Measurements from ENCODE around the gene GABARAPL1.
"Not testable (repeated sequence)": the region's sequence is repeated elsewhere in the genome, so short reads cannot be mapped to it uniquely, and the experiment has no call there.

Gene GABARAPL1

GRCh38 chr12:10184261-10184843, 28.3 kb upstream of the GABARAPL1 start:
- no peak overlapping the region for H3K4me3 ChIP-seq (ENCODE audit: control insufficient read depth, low read depth, low read length)
- DNase-seq (ENCODE audit: low read depth), result peak; percentile 69
- no peak for TF ChIP-seq CTCF (conservative IDR thresholded peaks at IDR 0.05; ENCODE audit: control insufficient read depth, insufficient read depth, low read depth, low read length)

DNA sequence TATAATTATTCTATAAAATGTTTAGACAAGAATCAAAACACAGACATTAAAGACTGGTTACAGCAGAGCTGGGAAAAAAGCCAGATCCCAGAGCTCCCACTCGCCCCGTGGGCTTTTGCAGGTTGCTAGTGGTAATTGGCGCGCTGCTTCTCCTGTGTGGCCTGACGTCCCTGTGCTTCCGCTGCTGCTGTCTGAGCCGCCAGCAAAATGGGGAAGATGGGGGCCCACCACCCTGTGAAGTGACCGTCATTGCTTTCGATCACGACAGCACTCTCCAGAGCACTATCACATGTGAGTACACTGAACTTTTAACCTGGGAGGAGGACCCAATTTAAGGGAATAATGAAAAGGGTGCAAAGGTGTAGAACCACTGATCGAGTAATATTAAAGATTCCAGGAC, 26.4 kb upstream of the GABARAPL1 start:
- TF ChIP-seq CTCF (conservative IDR thresholded peaks at IDR 0.05; ENCODE audit: control insufficient read depth, insufficient read depth, low read depth, low read length), result no peak
- no peak overlapping the region for H3K4me3 ChIP-seq (ENCODE audit: control insufficient read depth, low read depth, low read length)
- DNase-seq (ENCODE audit: low read depth), result no peak

DNA sequence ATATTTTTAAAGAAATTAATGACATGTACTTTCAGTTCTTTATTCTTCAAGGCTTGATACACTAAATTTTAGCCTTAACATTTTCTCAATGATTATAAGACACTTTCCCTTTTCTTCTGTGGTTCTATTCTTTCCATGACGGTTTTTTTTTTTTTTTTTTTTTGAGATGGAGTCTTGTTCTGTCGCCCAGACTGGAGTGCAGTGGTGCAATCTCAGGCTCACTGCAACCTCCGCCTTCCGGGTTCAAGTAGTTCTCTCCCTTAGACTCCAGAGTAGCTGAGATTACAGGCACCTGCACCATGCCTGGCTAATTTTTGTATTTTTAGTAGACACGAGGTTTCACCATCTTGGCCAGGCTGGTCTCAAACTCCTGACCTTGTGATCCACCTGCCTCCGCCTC, 25.7 kb upstream of the GABARAPL1 start:
- DNase-seq (ENCODE audit: low read depth); H3K4me3 ChIP-seq (ENCODE audit: control insufficient read depth, low read depth, low read length): not testable (repeated sequence)

DNA sequence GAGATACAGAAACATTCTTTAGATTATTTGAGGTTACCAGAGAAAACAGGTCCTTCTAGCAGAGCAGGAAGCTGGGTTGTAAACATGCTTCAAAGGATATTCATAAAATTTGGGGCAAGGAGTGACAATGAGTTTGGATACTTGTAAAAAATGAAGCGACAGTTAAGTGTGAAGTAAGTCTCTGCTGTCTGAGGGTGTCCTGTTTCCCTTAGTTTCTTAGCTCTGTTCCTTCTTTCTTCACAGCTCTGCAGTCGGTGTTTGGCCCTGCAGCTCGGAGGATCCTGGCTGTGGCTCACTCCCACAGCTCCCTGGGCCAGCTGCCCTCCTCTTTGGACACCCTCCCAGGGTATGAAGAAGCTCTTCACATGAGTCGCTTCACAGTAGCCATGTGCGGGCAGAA, 23.0 kb upstream of the GABARAPL1 start:
- no peak for TF ChIP-seq CTCF (conservative IDR thresholded peaks at IDR 0.05; ENCODE audit: control insufficient read depth, insufficient read depth, low read depth, low read length)
- DNase-seq (ENCODE audit: low read depth), result peak; percentile 16
- H3K4me3 ChIP-seq (ENCODE audit: control insufficient read depth, low read depth, low read length), result no peak overlapping the region

DNA sequence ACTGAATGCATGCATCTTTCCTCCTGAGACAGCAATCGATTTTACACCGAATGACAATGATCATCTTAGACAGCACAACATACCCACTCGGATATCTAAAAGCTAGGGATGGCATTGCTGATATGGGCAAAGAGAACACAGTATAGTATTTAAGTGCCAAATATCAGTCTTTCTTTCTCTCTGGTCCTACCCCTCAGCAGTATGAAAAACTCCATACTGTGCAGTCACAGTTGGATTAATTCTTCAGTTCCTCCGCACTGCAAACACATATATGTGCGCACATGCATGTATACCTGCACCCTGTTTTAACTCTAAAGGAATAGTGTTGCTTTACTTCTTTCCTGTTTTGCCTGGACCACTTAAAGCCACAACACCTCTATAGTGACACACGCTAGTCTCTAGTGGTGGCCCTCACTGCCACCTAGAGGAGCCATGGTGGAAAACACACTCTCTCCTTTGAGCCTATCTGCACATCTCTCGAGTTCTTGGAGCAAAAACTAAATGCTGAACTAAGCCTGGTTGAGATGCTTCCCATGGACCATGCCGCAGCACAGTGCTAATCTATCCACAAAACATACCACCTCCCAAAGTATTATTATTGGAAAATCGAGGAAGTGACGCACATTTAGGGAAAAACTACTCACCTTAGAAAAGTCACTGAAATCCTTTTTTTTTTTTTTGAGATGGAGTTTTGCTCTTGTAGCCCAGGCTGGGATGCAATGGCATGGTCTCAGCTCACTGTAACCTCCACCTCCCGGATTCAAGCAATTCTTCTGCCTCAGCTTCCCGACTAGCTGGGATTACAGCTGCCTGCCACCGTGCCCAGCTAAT, 21.9 kb upstream of the GABARAPL1 start:
- DNase-seq (ENCODE audit: low read depth), result peak; percentile 71
- peak; percentile 88 for TF ChIP-seq CTCF (conservative IDR thresholded peaks at IDR 0.05; ENCODE audit: control insufficient read depth, insufficient read depth, low read depth, low read length)
- H3K4me3 ChIP-seq (ENCODE audit: control insufficient read depth, low read depth, low read length), result no peak overlapping the region

DNA sequence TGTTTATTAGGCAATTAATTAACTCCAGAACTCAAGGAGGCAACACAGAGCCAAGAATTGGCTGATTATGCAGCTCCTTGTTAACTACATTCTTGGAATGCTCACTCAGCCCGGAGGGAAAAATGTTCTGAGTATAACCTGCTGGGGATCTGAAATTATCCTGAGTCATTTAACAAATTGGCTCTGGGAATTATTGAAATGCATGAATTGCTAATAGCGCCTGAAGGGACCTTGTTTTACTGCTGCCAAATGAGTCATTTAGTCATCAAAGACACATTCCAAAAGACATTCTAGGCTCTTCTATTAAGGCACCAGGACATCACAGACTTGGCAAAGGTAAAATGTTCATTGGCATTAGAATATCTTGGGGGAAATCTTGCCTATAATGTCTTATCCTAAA, 20.8 kb upstream of the GABARAPL1 start:
- H3K4me3 ChIP-seq (ENCODE audit: control insufficient read depth, low read depth, low read length), result no peak overlapping the region
- peak; percentile 77 for DNase-seq (ENCODE audit: low read depth)
- TF ChIP-seq CTCF (conservative IDR thresholded peaks at IDR 0.05; ENCODE audit: control insufficient read depth, insufficient read depth, low read depth, low read length), result no peak

- TF ChIP-seq CTCF (conservative IDR thresholded peaks at IDR 0.05; ENCODE audit: control insufficient read depth, insufficient read depth, low read depth, low read length), result no peak
- DNase-seq (ENCODE audit: low read depth), result peak; percentile 23
- H3K4me3 ChIP-seq (ENCODE audit: control insufficient read depth, low read depth, low read length), result no peak overlapping the region
Observed at GRCh38 chr12:10194160-10194670, 18.5 kb upstream of the GABARAPL1 start.
